ENCODE data around the gene SCO2. TPM values are rescaled to one million over a fixed set of nuclear protein-coding genes. Genes with fewer than 3 reads are reported as not detected.

The SCO2 gene
- polyA plus RNA-seq, 3 donors from 2014 or later, result 8.3 to 14.8 (median 9.9) TPM

DNA sequence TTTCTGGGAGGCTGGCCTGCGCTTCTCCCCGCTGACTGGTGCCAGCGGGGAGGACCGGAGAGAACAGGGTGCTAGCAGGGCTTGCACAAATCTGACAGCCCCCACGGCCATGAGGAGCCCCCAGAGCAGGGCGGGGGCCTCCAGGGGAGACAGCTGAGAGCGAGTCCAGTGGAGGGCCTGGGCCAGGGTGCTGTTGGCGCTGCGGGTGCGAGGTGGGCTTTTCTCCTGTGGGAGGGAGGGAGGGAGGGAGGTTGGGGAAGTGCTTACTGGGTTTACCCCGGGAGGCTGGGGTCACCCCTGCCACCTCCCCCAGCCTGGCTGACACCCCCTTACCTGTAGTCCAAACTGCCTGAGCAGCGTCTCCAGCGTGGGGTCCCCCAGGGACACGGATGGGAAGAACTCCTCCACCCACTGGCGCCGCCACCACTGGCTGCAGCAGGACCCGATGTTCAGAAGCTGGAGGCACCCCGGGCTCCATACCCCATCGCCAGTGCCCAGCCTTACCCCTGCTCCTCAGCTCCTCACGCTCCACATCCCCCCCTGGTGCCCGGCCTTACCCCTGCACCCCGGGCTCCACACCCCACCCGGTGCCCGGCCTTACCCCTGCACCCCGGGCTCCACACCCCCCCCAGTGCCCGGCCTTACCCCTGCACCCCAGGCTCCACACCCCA lies 21.8 kb downstream of the SCO2 start:
- Mint-ChIP-seq H3K4me1 (peaks cover 10 to 12% of the 10 kb centered on the region in 2 donors), H3K27ac (no peak overlapping the region), H3K4me3 (no peak overlapping the region), H3K36me3 (no peaks in the 10 kb centered on the region), H3K27me3 (ENCODE audit: low read depth in 3 of 3) (peaks cover 3 to 6% (median 3%) of the 10 kb centered on the region in 3 donors), H3K9me3 (no peaks in the 10 kb centered on the region)
- DNase-seq, result no peak

DNA sequence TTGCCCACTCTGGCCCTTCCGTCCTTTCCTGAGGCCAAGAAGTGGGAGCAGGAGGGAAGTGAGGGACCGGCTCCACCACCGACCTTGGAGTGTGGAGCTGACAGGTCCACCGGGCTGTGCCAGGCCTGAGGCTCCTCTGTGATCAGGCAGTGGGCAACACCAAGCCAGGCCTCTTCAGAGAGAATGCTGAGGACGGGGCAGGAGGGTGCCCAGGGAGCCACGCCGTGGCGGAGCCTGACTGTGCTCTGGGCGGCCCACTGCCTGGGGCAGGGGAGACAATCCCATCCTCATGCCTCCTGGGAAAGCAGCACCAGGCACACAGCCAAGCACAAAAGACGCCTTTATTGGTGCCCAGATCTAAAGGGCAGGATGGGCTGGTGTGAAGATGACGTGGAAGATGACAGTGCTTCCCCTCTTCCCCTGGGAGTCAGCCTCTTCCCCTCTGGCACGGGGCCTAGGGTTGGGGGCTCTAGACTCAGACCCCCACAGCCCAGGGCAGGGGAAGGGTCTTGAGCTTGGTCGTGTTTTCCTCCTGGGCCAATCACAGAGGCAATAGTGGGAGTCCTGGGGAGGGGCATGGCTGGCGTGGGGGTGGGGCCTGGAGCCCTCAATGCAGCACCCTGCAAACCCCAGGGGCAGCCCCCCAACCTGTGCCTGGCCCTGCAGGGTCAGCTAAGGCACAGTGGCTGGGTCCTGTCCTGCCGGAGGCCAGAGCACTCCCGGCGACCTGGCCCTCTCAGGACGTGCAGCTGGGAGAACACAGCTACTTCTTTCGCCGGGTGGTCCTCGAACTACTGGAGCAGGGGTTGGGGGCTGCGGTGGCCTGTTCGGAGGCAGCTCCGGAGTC lies 22.5 kb downstream of the SCO2 start:
- Mint-ChIP-seq H3K27ac (no peak overlapping the region), H3K4me3 (no peak overlapping the region), H3K9me3 (no peaks in the 10 kb centered on the region), H3K4me1 (peaks cover 8 to 10% of the 10 kb centered on the region in 2 donors), H3K36me3 (no peaks in the 10 kb centered on the region), H3K27me3 (ENCODE audit: low read depth in 3 of 3) (peaks cover 0 to 4% (median 0%) of the 10 kb centered on the region in 3 donors)
- no peak for DNase-seq

DNA sequence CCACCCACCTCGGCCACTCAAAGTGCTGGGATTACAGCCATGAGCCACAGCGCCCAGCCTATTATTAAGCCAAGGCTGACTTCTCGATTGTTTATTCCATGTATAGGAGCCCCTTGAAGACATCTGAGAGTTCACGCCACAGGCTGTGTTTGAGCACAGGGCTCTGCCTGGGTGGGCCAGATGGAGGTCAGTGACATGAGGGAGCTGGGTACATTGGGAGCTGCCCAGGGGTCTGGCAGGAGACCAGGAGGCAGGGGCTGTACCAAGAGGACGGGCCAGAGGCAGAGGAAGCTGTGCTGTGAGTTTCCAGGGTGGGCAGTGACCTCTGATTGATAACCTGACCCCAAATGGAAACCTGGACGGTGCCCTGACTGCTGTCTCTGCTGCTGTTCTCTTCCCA lies 23.3 kb downstream of the SCO2 start:
- Mint-ChIP-seq H3K4me1 (peaks cover 5 to 10% of the 10 kb centered on the region in 2 donors), H3K4me3 (no peak overlapping the region), H3K9me3 (no peaks in the 10 kb centered on the region), H3K36me3 (no peaks in the 10 kb centered on the region), H3K27ac (no peak overlapping the region), H3K27me3 (ENCODE audit: low read depth in 3 of 3) (peaks cover 0 to 6% (median 1%) of the 10 kb centered on the region in 3 donors)
- DNase-seq, result no peak

DNA sequence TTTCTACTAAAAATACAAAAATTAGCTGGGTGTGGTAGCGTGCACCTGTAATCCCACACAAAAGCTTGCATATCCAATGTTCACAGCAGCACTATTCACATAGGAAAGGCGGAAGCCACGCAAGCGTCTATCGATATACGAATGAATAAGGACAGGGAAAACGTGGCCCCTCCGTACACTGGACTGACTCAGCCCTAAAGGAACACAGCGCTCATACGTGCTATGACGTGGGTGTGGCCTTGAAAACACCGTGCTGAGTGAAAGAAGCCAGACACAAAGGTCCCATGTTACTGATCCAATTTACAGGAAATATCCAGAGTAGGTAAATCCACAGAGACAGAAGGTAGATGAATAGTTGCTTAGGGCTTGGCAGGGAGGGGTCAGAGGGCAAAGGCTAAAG lies 24.9 kb downstream of the SCO2 start:
- Mint-ChIP-seq H3K4me3 (no peak overlapping the region), H3K4me1 (peaks cover 0 to 10% of the 10 kb centered on the region in 2 donors), H3K27ac (no peak overlapping the region), H3K9me3 (peaks cover 0 to 1% (median 0%) of the 10 kb centered on the region in 6 donors), H3K36me3 (no peaks in the 10 kb centered on the region), H3K27me3 (ENCODE audit: low read depth in 3 of 3) (peaks cover 0 to 6% (median 4%) of the 10 kb centered on the region in 3 donors)
- no peak for DNase-seq

DNA sequence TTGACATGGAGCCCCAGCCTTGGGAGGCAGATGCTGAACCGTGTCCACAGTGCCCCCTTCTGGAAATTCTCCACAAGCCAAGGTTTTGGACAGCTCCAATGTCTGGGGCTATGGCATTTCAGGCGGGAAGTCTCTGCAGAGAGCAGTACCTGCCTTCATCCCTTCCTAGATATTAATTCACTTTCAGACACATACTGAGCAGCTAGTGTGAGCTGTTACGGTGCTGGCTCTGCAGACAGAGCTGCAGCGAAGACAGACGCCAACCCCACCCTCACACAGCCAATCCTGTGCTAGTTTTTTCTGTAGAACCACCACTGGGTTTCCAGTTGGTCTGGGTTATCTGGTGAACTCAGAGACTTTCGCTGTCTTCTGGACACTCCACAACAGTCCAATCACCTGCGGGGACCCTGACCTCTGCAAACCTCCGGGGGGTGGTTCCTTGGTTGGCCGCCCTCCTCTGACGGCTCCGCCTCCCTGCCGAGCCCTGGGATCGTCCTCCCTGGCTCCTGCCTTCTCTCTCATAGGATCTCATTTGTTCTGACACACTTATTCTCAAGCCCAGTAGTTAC lies 27.0 kb downstream of the SCO2 start:
- Mint-ChIP-seq H3K27ac (peak overlapping the region in 2 of 6 donors; percentile 61 to 77), H3K4me1 (peaks cover 0 to 10% of the 10 kb centered on the region in 2 donors), H3K36me3 (no peaks in the 10 kb centered on the region), H3K9me3 (peaks cover 0 to 1% (median 0%) of the 10 kb centered on the region in 6 donors), H3K27me3 (ENCODE audit: low read depth in 3 of 3) (peaks cover 2 to 13% (median 5%) of the 10 kb centered on the region in 3 donors), H3K4me3 (no peak overlapping the region)
- DNase-seq, result peak; percentile 68 to 71 (median 68)

DNA sequence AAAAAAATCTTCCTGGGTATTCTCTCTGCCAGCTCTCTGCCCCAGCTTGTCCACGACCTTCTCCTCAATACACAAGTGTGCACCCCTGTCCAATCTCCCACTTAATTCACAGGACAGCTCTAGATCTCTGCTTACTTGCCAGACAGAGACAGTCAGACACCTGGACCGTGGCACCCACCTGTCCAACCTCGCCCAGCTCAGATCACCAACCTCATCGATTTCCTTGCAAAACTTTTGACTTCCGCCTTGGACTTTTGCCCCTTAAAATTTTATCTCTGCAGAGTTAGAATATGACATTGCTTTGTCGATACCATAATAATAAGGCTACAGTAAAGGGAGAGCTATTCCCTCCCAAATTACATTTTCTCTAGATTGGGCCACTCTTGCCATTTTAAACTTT lies 28.3 kb downstream of the SCO2 start:
- Mint-ChIP-seq H3K27ac (peak overlapping the region in 1 of 6 donors; percentile 20), H3K36me3 (no peaks in the 10 kb centered on the region), H3K4me3 (no peak overlapping the region), H3K9me3 (peaks cover 0 to 1% (median 0%) of the 10 kb centered on the region in 6 donors), H3K4me1 (peaks cover 0 to 10% of the 10 kb centered on the region in 2 donors), H3K27me3 (ENCODE audit: low read depth in 3 of 3) (peaks cover 2 to 13% (median 5%) of the 10 kb centered on the region in 3 donors)
- DNase-seq, result no peak

DNA sequence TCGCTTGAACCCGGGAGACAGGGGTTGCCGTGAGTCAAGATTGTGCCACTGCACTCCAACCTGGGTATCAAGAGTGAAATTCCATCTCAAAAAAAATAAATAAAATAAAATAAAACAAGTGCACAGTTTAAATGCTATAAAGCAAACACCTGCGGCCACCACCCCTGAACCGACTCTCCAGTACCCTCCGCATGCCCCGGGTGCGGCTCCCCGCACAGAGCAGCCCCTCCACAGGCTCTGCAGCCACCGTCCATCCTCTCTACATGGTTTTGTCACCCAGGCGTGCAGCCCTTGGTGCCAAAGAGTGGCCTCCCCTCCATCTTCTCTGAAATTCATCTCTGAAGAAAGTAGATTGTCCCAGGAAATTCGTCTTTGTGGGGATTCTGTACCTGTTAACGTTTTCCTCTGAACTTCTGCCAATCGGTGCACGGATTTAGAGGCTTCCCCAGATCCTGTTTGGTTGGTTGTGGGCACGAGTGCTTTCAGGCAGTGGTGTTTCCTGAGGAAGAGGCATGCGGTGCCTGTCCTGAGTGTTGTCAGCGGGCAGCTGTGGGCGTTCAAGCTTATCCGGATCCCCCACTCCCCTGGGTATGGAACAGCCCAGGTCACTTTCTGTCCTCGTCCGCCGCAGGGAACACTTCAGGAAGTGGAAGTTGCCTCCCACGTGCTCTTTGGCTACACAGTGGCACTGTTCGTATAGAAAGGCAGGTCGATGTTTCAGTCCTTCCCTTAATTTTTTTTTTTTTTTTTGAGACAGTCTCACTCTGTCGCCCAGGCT lies 34.7 kb downstream of the SCO2 start:
- peaks cover 2 to 8% (median 7%) of the 10 kb centered on the region in 3 donors for H3K27me3 Mint-ChIP-seq (ENCODE audit: low read depth in 3 of 3)
- H3K27ac Mint-ChIP-seq, result no peak overlapping the region
- no peak for DNase-seq
- H3K9me3 Mint-ChIP-seq, result no peaks in the 10 kb centered on the region
- no peaks in the 10 kb centered on the region for H3K36me3 Mint-ChIP-seq
- H3K4me3 Mint-ChIP-seq, result no peak overlapping the region
- H3K4me1 Mint-ChIP-seq, result no peaks in the 10 kb centered on the region

DNA sequence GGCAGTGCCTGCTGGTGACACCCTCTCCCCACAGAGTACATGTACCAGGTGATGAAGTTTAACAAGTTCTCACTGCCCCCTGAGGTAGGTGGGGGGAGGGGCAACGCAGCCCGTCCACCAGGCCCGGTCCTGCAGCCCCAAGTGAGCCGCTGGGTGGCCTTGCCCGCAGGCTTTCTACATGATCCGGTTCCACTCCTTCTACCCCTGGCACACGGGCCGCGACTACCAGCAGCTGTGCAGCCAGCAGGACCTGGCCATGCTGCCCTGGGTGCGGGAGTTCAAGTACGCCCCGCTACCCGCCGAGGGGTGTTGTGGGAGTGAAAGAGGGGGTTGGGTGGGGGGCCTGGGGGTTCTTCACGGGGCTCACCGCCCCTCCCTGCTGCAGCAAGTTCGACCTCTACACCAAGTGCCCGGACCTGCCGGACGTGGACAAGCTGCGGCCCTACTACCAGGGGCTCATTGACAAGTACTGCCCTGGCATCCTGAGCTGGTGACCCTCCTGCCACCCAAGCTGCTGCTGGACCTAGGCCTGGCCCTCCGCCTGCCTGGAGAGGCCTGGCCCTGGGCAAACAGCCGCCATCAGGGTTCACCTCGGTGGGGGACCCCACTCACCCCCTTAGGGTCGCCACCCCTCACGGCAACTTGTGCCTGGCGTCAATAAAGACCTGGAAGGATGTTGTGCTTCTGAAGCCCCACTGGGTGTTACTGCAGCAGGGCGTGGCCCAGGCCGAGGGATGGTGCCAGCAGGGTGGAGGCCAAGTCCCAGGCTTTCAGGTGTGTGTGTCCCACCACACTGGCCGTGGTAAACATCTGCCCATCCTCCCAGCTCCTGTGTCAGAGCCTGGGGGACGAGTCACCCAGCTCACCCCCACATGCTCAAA lies 35.8 kb downstream of the SCO2 start:
- no peaks in the 10 kb centered on the region for H3K9me3 Mint-ChIP-seq
- DNase-seq, result no peak
- H3K36me3 Mint-ChIP-seq, result no peaks in the 10 kb centered on the region
- no peaks in the 10 kb centered on the region for H3K4me1 Mint-ChIP-seq
- no peak overlapping the region for H3K27ac Mint-ChIP-seq
- H3K27me3 Mint-ChIP-seq (ENCODE audit: low read depth in 3 of 3), result peaks cover 2 to 6% (median 5%) of the 10 kb centered on the region in 3 donors
- no peak overlapping the region for H3K4me3 Mint-ChIP-seq

DNA sequence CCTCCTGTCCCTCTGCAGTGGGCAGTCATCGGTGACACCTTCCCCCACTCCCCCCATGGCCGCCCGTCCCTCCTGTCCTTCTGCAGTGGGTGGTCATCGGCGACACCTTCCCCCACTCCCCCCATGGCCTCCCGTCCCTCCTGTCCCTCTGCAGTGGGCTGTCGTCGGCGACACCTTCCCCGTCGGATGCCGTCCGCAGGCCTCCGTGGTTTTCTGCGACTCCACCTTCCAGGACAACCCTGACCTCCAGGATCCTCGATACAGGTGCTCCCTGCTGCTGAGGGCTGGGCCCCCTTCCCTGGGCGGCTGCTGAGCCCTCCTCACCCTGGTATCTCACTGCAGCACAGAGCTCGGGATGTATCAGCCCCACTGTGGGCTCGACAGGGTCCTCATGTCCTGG lies 36.5 kb downstream of the SCO2 start:
- Mint-ChIP-seq H3K9me3 (no peaks in the 10 kb centered on the region), H3K27me3 (ENCODE audit: low read depth in 3 of 3) (peaks cover 2 to 6% (median 4%) of the 10 kb centered on the region in 3 donors), H3K4me1 (no peaks in the 10 kb centered on the region), H3K4me3 (no peak overlapping the region), H3K27ac (no peak overlapping the region), H3K36me3 (no peaks in the 10 kb centered on the region)
- no peak for DNase-seq

DNA sequence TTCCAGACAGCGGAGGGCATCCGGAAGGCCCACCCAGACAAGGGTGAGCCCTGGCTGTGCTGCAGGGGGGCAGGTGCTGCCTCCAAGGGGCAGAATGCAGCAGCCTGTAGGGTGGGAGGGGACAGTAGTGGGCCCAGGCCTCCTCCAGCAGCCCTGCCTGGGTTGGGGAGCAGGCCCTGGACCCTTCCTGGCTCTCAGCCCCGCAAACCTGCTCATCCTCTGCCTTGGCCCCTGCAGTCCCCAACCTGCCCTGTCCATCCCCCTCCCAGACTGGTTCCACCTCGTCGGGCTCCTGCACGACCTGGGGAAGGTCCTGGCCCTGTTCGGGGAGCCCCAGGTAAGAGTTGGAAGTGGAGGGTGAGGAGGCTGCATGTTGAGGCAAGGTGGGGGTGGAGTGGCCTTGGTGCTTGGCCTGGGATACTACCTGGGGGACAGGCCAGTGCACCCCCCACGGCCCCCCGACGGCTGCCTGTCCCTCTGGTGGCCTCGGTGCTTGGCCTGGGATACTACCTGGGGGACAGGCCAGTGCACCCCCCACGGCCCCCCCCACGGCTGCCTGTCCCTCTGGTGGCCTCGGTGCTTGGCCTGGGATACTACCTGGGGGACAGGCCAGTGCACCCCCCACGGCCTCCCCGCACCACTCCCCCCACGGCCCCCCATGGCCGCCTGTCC lies 37.3 kb downstream of the SCO2 start:
- Mint-ChIP-seq H3K27ac (no peak overlapping the region), H3K4me3 (no peak overlapping the region), H3K27me3 (ENCODE audit: low read depth in 3 of 3) (peaks cover 0 to 6% (median 5%) of the 10 kb centered on the region in 3 donors), H3K9me3 (no peaks in the 10 kb centered on the region), H3K36me3 (no peaks in the 10 kb centered on the region), H3K4me1 (no peaks in the 10 kb centered on the region)
- DNase-seq, result no peak

DNA sequence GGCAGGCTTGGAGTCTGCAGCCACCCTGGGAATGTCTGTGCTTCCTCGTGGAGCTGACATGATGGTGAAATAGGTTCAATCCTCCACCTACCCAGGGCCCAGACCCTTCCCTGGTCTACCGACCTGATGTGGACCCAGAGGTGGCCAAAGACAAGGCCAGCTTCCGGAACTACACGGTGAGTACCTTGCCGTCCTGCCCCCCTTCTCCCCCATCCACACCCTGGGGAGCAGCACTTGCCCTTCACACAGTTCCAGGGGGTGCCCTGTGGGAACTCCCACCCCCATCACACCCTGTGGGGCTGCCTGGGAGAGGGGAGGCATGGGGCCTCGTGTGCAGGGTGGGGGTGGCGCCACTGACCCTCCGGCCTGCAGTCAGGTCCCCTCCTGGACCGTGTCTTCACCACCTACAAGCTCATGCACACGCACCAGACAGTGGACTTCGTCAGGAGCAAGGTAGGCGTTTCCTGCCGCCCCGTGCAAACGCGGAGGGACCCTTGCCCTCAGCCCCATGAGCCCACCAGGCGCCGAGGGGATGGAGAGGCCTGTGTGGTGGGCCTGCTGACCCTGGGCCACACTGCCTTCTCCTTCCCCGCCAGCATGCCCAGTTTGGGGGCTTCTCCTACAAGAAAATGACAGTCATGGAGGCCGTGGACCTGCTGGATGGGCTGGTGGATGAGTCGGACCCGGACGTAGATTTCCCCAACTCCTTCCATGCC lies 38.0 kb downstream of the SCO2 start:
- Mint-ChIP-seq H3K27me3 (ENCODE audit: low read depth in 3 of 3) (peaks cover 0 to 7% (median 6%) of the 10 kb centered on the region in 3 donors), H3K4me1 (no peaks in the 10 kb centered on the region), H3K27ac (no peak overlapping the region), H3K4me3 (no peak overlapping the region), H3K9me3 (no peaks in the 10 kb centered on the region), H3K36me3 (no peaks in the 10 kb centered on the region)
- no peak for DNase-seq

Data from immature natural killer cell (primary cell).